Measurements from ENCODE around the gene ZNF823.
A peak's percentile ranks its signal among the peaks of the same experiment; 100 is the strongest.

ZNF823 gene

DNA sequence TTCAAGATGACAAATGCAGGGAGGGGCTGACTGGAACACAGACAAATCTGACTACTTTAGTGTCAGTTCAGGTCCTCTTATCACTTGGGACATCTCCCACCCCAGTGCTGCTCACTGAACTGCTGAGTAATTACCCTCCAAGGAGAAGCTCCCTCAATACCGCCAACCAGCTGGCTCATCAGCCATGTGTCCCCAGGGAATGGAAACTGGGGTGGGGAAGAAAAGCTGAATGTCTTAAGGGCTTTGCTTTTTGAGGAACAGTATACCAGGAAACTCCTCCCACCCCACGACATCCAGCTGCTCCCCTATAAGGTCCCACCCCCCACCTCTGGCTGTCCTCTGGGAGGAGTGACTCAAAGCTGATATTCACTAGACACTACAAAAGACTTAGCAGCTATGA lies 2.0 kb downstream of the ZNF823 start:
- no peak for DNase-seq

- no peak for DNase-seq
Measured at GRCh38 chr19:11735375-11735774, 3.4 kb downstream of the ZNF823 start.

- DNase-seq: no peak
Measured at GRCh38 chr19:11729586-11729985, 9.2 kb downstream of the ZNF823 start.

DNA sequence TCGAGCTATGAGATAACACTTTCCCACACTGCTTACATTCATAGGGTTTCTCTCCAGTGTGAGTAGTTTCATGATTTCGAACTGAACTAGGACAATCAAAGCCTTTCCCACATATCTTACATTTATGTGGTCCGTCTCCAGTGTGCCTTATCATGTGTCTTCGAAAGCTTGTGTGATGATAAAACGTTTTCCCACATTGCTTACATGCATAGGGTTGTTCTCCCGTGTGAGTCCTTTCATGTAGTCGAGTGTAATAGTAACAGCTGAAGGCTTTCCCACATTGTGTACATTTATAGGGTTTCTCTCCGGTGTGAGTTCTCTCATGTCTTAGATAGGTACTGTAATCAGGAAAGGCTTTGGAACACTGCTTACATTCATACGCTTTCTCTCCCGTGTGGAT lies 16.3 kb downstream of the ZNF823 start:
- DNase-seq: no peak

- DNase-seq: no peak
Measured at GRCh38 chr19:11721681-11722080, 17.1 kb downstream of the ZNF823 start.

- no peak for DNase-seq
Measured at GRCh38 chr19:11710313-11710712, 28.4 kb downstream of the ZNF823 start.

- no peak for DNase-seq
Measured at GRCh38 chr19:11708457-11708856, 30.3 kb downstream of the ZNF823 start.

DNA sequence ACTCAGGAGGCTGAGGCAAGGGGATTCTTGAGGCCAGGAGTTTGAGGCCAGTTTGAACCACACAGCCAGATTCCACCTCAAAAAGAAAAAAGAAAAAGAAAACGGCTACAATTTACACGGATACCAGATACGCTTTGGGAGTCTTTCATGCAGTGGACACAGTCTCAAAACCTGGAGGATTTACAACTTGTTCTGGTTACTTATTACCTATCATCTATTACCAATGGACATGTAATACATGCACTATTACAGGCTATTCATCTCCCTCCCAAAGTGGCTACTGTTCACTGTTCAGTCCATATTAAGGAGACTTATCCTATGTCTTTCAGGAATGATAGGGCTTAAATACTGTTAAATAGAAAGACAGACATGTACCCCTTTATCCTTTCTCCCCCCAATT lies 33.3 kb downstream of the ZNF823 start:
- DNase-seq: no peak

GRCh38 chr19:11704626-11705025 lies 34.1 kb downstream of the ZNF823 start:
- no peak for DNase-seq

- no peak for DNase-seq
Measured at GRCh38 chr19:11699931-11700794, 38.6 kb downstream of the ZNF823 start.

GRCh38 chr19:11698231-11698630 lies 40.5 kb downstream of the ZNF823 start:
- DNase-seq: no peak

DNA sequence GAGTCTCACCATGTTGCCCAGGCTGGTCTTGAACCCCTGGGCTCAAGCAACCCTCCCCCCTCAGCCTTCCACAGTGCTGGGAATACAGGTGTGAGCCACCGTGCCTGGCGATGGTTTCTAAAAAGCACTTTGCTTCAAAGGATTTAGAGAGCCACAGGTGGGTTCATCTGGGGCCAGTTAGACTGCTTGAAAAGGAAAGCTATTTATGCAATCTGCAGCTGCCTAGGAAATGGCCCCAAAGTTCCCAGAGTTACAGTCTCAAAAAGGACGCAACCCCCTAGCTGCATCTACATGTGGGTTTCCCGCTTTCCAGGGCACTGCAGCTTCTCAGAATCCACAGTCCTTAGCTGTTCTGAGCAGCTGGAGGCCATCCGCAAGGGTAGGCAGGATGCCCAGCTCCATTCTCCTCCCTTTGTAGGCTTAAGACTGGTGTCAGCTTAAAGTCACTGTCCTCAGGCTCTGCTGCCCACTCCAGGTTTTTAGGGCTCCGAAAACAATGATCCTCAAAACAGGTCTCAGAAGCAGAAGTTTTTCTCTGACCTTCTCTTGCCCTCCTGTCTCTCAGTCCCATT lies 41.4 kb downstream of the ZNF823 start:
- no peak for DNase-seq

DNA sequence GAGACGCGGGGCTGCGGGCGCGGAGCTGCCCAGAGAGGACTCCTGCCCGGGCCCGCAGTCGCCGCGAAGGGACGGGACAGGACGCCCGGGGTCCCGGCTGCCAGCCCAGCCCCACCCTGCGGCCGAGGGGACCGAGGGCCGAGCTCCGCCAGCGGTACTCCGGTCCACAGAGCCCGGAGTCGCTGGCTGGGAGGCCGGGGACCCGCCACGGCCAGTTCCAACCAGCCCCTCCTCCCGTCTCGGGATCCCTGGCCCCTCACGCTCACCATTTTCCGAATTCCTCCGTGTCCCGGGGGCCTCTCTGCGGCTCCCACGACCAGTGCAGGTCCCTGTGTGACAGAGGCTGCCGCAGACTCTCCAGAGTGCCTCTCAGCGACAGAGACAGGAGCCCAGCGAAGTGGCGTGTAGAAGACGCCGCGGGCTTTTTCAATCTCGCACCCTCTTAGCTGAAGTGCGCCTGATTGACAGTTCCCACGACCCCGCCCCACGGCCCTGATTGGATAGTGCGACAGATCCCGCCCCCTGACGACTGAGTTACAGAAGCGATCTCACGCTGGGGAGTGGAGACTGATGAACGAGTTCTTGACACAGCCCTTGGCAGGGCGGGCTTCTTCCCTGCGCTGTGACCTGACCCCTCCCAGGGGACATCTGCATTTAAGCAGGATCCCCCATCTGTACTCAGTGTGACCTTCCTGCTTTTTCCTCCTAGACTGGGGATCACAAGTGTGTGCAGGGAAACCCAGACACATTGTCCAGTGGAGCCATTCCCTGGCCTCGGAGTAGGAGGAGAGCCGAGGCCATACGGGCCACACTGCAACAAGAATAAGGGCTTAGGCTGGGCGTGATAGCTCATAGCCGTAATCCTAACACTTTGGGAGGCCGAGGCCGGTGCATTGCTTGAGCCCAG lies 44.0 kb downstream of the ZNF823 start:
- peak; percentile 86 for DNase-seq

DNA sequence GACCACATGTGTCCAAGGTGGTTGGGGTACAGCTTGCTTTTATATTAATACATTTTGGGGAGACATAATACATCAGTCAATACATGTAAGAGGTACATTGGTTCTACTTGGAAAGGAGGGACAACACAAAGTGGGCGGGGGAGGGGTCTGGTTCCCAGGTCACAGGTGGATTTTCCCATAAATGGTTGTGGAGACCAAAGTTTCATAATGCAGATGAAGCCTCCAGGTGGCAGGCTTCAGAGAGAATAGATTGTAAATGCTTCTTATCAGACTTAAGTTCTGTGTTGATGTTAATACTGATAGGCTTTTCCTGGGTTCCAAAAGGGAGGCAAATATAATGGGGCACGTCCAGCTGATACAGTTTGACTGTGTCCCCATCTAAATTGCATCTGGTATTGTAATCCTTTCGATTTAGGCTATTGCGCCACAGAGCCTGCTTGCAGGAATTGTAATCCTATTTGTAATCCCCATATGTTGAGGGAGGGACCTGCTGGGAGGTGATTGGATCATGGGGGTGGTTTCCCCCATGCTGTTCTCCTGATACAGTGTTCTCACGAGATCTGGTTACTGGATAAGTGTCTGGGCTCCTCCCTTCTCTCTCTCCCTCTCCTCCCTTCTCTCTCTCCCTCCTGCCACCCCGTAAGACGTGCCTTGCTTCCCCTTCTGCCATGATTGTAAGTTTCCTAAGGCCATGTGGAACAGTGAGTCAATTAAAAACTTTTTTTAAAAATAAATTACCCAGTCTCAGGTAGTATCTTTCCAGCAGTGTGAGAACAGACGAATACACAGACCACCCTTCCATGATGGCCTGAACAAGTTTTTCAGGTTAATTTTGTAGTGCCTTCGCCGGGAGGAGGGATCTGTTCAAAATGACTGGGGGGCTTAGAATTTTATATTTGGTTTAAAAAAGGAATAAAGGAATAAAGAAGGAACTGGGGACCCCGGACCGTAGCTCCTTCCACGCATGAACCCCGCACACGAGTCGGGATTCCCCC lies 44.9 kb downstream of the ZNF823 start:
- DNase-seq: peak; percentile 15

DNA sequence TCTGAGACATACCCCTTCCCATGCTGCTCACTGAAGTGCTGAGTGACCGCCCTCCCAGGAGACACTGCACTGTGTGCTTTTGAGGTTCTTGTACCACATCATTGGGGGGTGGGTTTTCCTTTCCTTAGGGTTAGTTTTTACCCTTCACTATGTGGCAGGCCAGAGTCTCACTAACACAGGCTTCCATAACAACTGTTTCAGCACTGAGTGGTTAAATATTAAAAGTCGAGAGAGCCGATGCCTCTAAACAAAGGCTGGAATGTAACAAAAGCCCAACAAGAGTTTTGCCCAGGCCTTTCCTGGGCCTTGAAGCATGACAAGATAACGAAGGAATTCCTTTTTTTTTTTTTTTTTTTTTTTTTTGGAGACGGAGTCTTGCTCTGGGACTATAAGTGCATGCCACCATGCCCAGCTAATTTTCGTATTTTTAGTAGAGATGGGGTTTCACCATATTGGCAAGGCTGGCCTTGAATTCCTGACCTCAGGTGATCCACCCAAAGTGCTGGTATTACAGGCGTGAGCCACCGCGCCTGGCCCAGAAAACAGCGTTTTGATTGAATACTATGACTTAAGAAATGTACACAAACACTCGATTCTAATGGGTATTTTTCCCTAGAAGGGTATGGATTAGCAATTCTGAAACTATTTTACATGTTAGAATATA lies 46.5 kb downstream of the ZNF823 start:
- DNase-seq: peak; percentile 92

GRCh38 chr19:11685676-11686650 lies 52.8 kb downstream of the ZNF823 start:
- DNase-seq: no peak

- DNase-seq: no peak
Measured at GRCh38 chr19:11684987-11685675, 53.6 kb downstream of the ZNF823 start.

DNA sequence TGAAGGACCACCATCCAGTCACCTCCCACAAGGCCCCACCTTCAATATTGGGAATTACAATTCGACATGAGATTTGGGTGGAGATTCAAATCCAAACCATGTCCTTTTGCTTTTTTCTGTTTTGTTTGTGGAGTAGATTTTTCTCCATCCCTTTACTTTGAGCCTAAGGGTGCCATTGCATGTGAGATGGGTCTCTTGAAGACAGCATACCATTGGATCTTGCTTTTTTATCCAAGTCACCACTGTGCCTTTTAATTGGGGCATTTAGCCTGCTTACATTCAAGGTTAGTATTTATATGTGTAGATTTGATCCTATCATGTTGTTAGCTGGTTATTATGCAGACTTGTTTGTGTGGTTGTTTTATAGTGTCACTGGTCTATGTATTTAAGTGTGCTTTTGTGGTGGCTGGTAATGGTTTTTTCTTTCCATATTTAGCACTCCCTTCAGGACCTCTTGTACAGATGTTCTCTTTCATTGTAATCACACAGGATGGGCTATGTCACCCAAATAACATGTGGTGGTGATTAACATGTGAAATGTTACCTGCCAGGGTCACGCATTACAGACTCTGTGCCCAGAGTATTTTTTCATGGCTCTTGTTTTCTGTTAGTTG lies 58.0 kb downstream of the ZNF823 start:
- no peak for DNase-seq

- no peak for DNase-seq
Measured at GRCh38 chr19:11678504-11678903, 60.2 kb downstream of the ZNF823 start.

Data from kidney glomerular epithelial cell (primary cell).